Mesenchymal stem cell (in vitro differentiated cells and primary cell): Measurements from ENCODE around the gene ASTN2.
A peak's percentile ranks its signal among the peaks of the same experiment; 100 is the strongest.

Experiments
- DNase-seq: peaks from one replicate; pipeline ENCODE4 v3.0.0-alpha.2; 2013
- H2AFZ ChIP-seq: one replicate; pipeline ENCODE4 v1.6.1; 2013; ENCODE audit warnings: low read depth, mild to moderate bottlenecking, control low read depth, inconsistent platforms, low read length, moderate library complexity
- H2AK5ac ChIP-seq: 2 replicates; pipeline ENCODE4 v1.6.1; 2013; ENCODE audit warnings: low read length, moderate library complexity, mild to moderate bottlenecking, inconsistent platforms; ENCODE audit not compliant: severe bottlenecking
- H2BK120ac ChIP-seq: one replicate; pipeline ENCODE4 v1.6.1; 2013; ENCODE audit warnings: low read depth, mild to moderate bottlenecking, inconsistent platforms, low read length, moderate library complexity
- H2BK12ac ChIP-seq, 2 experiments: one replicate each; pipeline ENCODE4 v1.6.1; 2013; ENCODE audit warnings: inconsistent platforms in 2 of 2, low read length in 2 of 2, mild to moderate bottlenecking in 2 of 2, moderate library complexity in 2 of 2, control low read depth in 1 of 2
- H2BK15ac ChIP-seq: one replicate; pipeline ENCODE4 v1.6.1; 2013; ENCODE audit warnings: mild to moderate bottlenecking, low read depth, inconsistent platforms; ENCODE audit not compliant: poor library complexity, severe bottlenecking
- H2BK5ac ChIP-seq: 2 replicates; pipeline ENCODE4 v1.6.1; 2013; ENCODE audit warnings: low read depth, mild to moderate bottlenecking, low read length, control low read depth, inconsistent platforms; ENCODE audit not compliant: poor library complexity, severe bottlenecking
- H3K14ac ChIP-seq, 2 experiments: one replicate each; pipeline ENCODE4 v1.6.1; 2013; ENCODE audit warnings: inconsistent platforms in 2 of 2, low read length in 2 of 2, control low read depth in 1 of 2, mild to moderate bottlenecking in 1 of 2, moderate library complexity in 1 of 2
- H3K18ac ChIP-seq, 2 experiments: one replicate each; pipeline ENCODE4 v1.6.1; 2013; ENCODE audit warnings: inconsistent platforms in 2 of 2, low read length in 2 of 2, control low read depth in 1 of 2, low read depth in 1 of 2, mild to moderate bottlenecking in 1 of 2
- H3K23ac ChIP-seq, 2 experiments: one replicate each; pipeline ENCODE4 v1.6.1; 2013; ENCODE audit warnings: inconsistent platforms in 2 of 2, low read length in 2 of 2, mild to moderate bottlenecking in 2 of 2, moderate library complexity in 2 of 2, control low read depth in 1 of 2
- H3K27ac ChIP-seq: 2 replicates; pipeline ENCODE4 v1.5.1; 2013; ENCODE audit warnings: mild to moderate bottlenecking, moderate library complexity, low read length, control low read depth, inconsistent platforms; ENCODE audit not compliant: poor library complexity, severe bottlenecking
- H3K27me3 ChIP-seq, 2 experiments: 2 replicates each; pipeline versions ENCODE4 v1.6.1 to v1.7.0; 2013; ENCODE audit warnings: low read length in 2 of 2, mild to moderate bottlenecking in 2 of 2, moderate library complexity in 2 of 2, control low read depth in 1 of 2, inconsistent platforms in 1 of 2; ENCODE audit not compliant: control insufficient read depth in 1 of 2, insufficient read depth in 1 of 2
- H3K36me3 ChIP-seq, 2 experiments: 2 replicates each; pipeline versions ENCODE4 v1.6.1 to v1.7.0; 2013; ENCODE audit warnings: low read length in 2 of 2, control low read depth in 1 of 2, inconsistent platforms in 1 of 2, low read depth in 1 of 2, mild to moderate bottlenecking in 1 of 2; ENCODE audit not compliant: insufficient read depth in 2 of 2, control insufficient read depth in 1 of 2
- H3K4ac ChIP-seq, 2 experiments: one replicate each; pipeline ENCODE4 v1.6.1; 2013; ENCODE audit warnings: inconsistent platforms in 2 of 2, low read length in 2 of 2, mild to moderate bottlenecking in 2 of 2, moderate library complexity in 2 of 2, control low read depth in 1 of 2, low read depth in 1 of 2
- H3K4me1 ChIP-seq: 2 replicates; pipeline ENCODE4 v1.6.1; 2013; ENCODE audit warnings: low read depth, low read length, control low read depth; ENCODE audit not compliant: control insufficient read depth, insufficient read depth
- H3K4me2 ChIP-seq: 2 replicates; pipeline ENCODE4 v1.6.1; 2013; ENCODE audit warnings: low read length, mild to moderate bottlenecking, inconsistent platforms; ENCODE audit not compliant: poor library complexity, severe bottlenecking
- H3K4me3 ChIP-seq, 2 experiments: 2 replicates each; pipeline versions ENCODE4 v1.5.1 to v1.7.0; 2013; ENCODE audit warnings: low read length in 2 of 2, mild to moderate bottlenecking in 2 of 2, control low read depth in 1 of 2, low read depth in 1 of 2; ENCODE audit not compliant: insufficient read depth in 1 of 2
- H3K79me1 ChIP-seq: replicated peaks from 2 replicates; pipeline ENCODE4 v1.6.1; 2013; ENCODE audit warnings: mild to moderate bottlenecking, control low read depth, low read length, inconsistent platforms; ENCODE audit not compliant: poor library complexity, severe bottlenecking
- H3K9ac ChIP-seq: 2 replicates; pipeline ENCODE4 v1.7.0; 2013; ENCODE audit warnings: mild to moderate bottlenecking, low read length, moderate library complexity
- H3K9me3 ChIP-seq: 2 replicates; pipeline ENCODE4 v1.7.0; 2013; ENCODE audit warnings: mild to moderate bottlenecking, low read length; ENCODE audit not compliant: control insufficient read depth
- H4K8ac ChIP-seq: one replicate; pipeline ENCODE4 v1.6.1; 2013; ENCODE audit warnings: inconsistent platforms, mild to moderate bottlenecking, low read length, moderate library complexity
- H4K91ac ChIP-seq: one replicate; pipeline ENCODE4 v1.6.1; 2013; ENCODE audit warnings: mild to moderate bottlenecking, low read length, inconsistent platforms
- whole genome bisulfite sequencing: methylation state at CpG from one replicate; pipeline ENCODE4 v1.1.7; 2013; ENCODE audit warnings: mixed read lengths; 5-methylcytosine and 5-hydroxymethylcytosine counted together

ASTN2 gene

DNA sequence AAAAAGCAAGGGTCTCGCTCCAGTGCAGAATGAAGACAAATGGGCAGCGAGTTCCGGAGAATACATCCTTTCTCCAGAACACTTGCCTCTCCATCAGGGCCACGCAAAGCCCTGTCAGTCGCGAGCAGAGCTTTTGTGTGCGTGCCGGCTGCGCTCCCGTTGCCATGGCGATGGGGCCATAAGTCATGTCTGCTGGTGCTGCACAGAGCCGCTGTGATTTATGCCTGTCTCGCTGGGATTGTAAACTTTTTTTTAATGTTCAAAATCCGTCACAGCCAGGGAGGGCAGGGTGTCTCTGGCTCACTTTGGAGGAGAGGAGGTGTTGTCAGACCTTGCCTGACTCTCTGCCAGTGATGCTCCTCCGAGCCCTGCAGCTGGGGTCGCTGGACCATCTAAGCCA lies 455.0 kb downstream of the ASTN2 start:
- 30% methylated on average over 16 of the region's 16 CpGs for WGBS
- Histone ChIP-seq H3K27me3 (peaks cover 0 to 28% of the 10 kb centered on the region in 2 experiments), H2BK120ac (no peak overlapping the region), H3K79me1 (no peaks in the 10 kb centered on the region), H2BK15ac (no peak overlapping the region), H3K4me3 (no peak overlapping the region), H3K4me1 (no peaks in the 10 kb centered on the region), H3K9me3 (no peaks in the 10 kb centered on the region), H3K27ac (no peak overlapping the region), H4K91ac (no peak overlapping the region), H3K4ac (no peak overlapping the region), H3K23ac (no peak overlapping the region), H3K4me2 (no peak overlapping the region), H3K14ac (no peak overlapping the region), H4K8ac (no peak overlapping the region), H2BK5ac (no peak overlapping the region), H3K9ac (no peak overlapping the region), H3K36me3 (peaks cover 0 to 8% of the 10 kb centered on the region in 2 experiments), H2AFZ (no peak overlapping the region), H2AK5ac (no peak overlapping the region), H3K18ac (no peak overlapping the region), H2BK12ac (no peak overlapping the region)
- DNase-seq: peak; percentile 57

DNA sequence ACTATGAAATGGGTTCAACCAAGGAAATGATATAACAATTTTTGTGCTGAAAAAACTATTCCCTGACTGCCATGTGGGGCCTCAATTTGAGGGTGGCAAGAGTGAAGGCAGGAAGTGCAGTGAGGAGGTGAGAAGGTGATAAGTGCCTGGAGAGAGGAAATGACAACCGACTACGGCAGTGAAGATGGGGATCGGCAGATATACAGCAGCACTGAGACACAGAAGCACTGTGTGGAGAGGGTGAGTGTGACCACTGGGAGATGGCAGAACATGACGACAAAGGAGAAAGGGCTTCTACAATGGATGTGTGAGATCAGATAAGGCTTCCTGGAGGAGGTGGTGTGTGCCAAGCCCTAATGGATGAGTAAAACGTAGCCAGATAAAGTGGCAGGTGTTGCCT lies 456.0 kb downstream of the ASTN2 start:
- Histone ChIP-seq H3K4me2 (no peak overlapping the region), H2BK12ac (peak overlapping the region; percentile 34 to 57)
- WGBS: 69% methylated on average over 5 of the region's 5 CpGs

DNA sequence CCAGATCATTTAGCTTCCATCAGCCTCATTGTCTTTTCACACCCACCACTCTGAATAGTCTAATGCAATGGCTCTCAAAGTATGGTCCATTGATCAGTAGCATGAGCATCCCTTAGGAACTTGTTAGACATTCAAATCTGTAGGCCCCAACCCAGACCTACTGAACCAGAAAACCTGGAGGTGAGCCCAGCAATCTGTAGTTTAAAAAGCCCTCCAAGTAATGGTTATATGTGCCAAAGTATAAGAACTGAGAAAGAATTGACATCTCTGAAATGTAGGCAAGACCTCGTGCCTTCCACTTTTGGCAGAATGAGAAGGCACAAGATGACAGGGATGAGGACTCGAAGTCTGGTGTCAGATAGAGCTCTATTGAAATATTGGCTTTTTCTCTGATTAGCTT lies 460.1 kb downstream of the ASTN2 start:
- Histone ChIP-seq H2AK5ac (no peak overlapping the region), H3K27me3 (peaks cover 0 to 10% of the 10 kb centered on the region in 2 experiments), H3K14ac (no peak overlapping the region), H4K8ac (no peak overlapping the region), H3K4ac (no peak overlapping the region), H3K18ac (no peak overlapping the region), H2BK12ac (no peak overlapping the region), H3K79me1 (no peaks in the 10 kb centered on the region), H2BK120ac (no peak overlapping the region), H4K91ac (no peak overlapping the region), H3K4me2 (no peak overlapping the region), H3K27ac (no peak overlapping the region), H3K4me3 (no peak overlapping the region), H3K36me3 (peaks cover 0 to 4% of the 10 kb centered on the region in 2 experiments), H2AFZ (no peak overlapping the region), H3K9ac (no peak overlapping the region), H2BK15ac (no peak overlapping the region), H2BK5ac (no peak overlapping the region), H3K4me1 (peaks cover 7% of the 10 kb centered on the region), H3K23ac (no peak overlapping the region), H3K9me3 (no peaks in the 10 kb centered on the region)
- no peak for DNase-seq
- 93% methylated on average over 2 of the region's 2 CpGs for WGBS

More for the DNA sequence above, 456.0 kb downstream of the ASTN2 start:
- H3K4me3 ChIP-seq: no peak overlapping the region
- peaks cover 0 to 4% of the 10 kb centered on the region in 2 experiments for H3K36me3 ChIP-seq
- DNase-seq: no peak
- no peak overlapping the region for H2BK15ac ChIP-seq
- H4K8ac ChIP-seq: no peak overlapping the region
- H3K14ac ChIP-seq: no peak overlapping the region
- H3K23ac ChIP-seq: no peak overlapping the region
- no peak overlapping the region for H3K18ac ChIP-seq
- no peak overlapping the region for H2BK5ac ChIP-seq
- no peaks in the 10 kb centered on the region for H3K9me3 ChIP-seq
- H2BK120ac ChIP-seq: no peak overlapping the region
- H3K4me1 ChIP-seq: no peaks in the 10 kb centered on the region
- H3K79me1 ChIP-seq: no peaks in the 10 kb centered on the region
- H3K27ac ChIP-seq: no peak overlapping the region
- H2AFZ ChIP-seq: no peak overlapping the region
- H2AK5ac ChIP-seq: no peak overlapping the region
- peak overlapping the region; percentile 8 for H4K91ac ChIP-seq
- peaks cover 0 to 28% of the 10 kb centered on the region in 2 experiments for H3K27me3 ChIP-seq
- no peak overlapping the region for H3K9ac ChIP-seq
- H3K4ac ChIP-seq: no peak overlapping the region

DNA sequence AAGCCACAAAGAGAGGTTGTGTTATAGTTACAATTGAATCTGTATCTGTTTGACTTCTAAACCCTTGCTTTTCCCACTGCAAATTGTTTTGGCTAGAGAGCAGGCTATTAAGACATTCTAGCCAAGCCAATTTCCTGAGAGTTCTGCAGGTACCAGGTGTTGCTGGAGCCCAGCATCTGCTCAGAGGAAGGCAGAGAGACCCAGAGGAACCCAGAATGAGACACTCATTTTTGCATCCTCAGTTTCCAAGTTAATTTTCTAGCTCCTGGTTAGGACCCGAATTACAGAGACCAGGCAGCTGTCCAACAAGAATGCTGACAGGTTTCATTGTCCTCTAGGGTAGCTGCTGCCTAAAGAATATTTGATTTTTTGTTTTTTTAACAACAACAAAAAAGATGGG lies 461.6 kb downstream of the ASTN2 start:
- Histone ChIP-seq H3K27me3 (no peaks in the 10 kb centered on the region), H2BK5ac (no peak overlapping the region), H4K91ac (no peak overlapping the region), H3K14ac (no peak overlapping the region), H3K36me3 (no peaks in the 10 kb centered on the region), H2AFZ (no peak overlapping the region), H2BK15ac (no peak overlapping the region), H3K23ac (no peak overlapping the region), H3K9ac (no peak overlapping the region), H2BK12ac (no peak overlapping the region), H3K4ac (no peak overlapping the region), H3K4me1 (peaks cover 7% of the 10 kb centered on the region), H3K4me3 (no peak overlapping the region), H3K4me2 (no peak overlapping the region), H3K9me3 (no peaks in the 10 kb centered on the region), H4K8ac (no peak overlapping the region), H3K18ac (no peak overlapping the region), H3K27ac (no peak overlapping the region), H3K79me1 (no peaks in the 10 kb centered on the region), H2AK5ac (no peak overlapping the region), H2BK120ac (no peak overlapping the region)
- no peak for DNase-seq
- 100% methylated on average over 1 of the region's 1 CpG for WGBS
